A549 treated with DMSO at 1 μM for 4 hours (cell line): Measurements from ENCODE around the gene DDTL. TPM values are rescaled to one million over a fixed set of nuclear protein-coding genes. Genes with fewer than 3 reads are reported as not detected.

ENCODE experiments used
- total RNA-seq: library from RNA; stranded (reverse); fragments of 200-300 nt; extraction: Qiagen RNA extraction; gene quantifications from 5 replicates; pipeline ENCODE4 v1.2.3, GENCODE V29; 2022; ENCODE audit warnings: low read depth

The DDTL gene
- 1.6 to 1.9 TPM (median 1.7 TPM) in 5 replicates for total RNA-seq

DNA sequence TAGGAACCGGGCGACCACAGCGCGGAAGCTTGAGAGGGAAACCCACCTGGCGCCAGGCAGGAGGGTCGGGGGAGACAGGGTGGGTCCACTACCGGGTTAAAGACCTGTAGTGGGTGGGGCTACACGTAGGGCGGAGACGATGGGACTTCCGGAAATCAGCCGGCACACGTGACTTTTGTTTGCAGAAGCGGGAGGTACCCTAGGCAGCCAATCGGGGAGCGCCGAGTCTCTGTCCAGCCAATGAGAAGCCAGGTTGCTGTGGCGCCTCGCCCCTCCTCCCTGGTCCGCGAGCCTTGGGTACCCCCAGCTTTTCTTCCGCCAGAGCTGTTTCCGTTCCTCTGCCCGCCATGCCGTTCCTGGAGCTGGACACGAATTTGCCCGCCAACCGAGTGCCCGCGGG lies at the start of gene DDTL:
DDTL (plus strand) TSS at position 321 of the 400 bp plus-strand sequence; CDS start at position 348, 27 bp downstream.

DNA sequence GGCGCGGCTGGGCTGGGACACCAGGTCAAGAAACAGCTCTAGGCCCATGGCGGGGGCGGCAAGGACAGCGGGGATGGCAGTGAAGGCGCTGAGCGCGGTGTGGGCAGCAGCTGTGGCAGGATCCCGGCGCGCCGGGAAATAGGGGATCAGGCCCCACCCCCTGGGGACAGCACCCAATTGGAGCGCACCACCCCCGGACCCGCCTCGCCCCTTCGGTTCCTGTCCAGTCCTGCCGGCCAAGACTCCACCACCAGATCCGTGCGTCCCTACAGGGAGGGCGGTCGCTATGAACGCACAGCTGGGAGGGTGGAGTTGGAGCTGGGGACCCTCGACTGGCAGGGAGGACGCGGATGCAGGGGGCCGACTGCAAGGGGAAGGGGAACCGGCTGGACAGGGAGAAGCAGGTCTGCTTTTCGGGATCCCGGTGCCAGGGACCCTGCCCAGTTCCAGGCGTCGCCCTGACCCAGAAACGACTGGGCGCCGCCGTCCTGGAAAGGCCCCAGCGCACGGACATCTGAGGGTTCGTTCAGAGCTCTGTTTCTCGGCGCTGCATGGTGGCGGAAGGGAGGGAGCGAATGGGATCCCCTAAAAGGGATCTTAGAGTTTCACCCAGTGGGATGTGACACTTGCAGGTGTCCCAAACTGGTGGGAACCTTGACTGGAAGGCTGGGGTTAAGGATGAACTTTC lies 5.5 kb upstream of the DDTL start, which contains the start of gene GSTT2B:
GSTT2B (minus strand) TSS at position 112 of the 688 bp plus-strand sequence; CDS start at position 48, 64 bp downstream.

DNA sequence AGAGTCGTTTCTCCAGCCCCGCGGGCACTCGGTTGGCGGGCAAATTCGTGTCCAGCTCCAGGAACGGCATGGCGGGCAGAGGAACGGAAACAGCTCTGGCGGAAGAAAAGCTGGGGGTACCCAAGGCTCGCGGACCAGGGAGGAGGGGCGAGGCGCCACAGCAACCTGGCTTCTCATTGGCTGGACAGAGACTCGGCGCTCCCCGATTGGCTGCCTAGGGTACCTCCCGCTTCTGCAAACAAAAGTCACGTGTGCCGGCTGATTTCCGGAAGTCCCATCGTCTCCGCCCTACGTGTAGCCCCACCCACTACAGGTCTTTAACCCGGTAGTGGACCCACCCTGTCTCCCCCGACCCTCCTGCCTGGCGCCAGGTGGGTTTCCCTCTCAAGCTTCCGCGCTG lies 7.7 kb downstream of the DDTL start, which contains the start of gene DDT:
DDT (minus strand) TSS at position 97 of the 400 bp plus-strand sequence; CDS start at position 70, 27 bp downstream.

DNA sequence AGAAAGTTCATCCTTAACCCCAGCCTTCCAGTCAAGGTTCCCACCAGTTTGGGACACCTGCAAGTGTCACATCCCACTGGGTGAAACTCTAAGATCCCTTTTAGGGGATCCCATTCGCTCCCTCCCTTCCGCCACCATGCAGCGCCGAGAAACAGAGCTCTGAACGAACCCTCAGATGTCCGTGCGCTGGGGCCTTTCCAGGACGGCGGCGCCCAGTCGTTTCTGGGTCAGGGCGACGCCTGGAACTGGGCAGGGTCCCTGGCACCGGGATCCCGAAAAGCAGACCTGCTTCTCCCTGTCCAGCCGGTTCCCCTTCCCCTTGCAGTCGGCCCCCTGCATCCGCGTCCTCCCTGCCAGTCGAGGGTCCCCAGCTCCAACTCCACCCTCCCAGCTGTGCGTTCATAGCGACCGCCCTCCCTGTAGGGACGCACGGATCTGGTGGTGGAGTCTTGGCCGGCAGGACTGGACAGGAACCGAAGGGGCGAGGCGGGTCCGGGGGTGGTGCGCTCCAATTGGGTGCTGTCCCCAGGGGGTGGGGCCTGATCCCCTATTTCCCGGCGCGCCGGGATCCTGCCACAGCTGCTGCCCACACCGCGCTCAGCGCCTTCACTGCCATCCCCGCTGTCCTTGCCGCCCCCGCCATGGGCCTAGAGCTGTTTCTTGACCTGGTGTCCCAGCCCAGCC lies 13.0 kb downstream of the DDTL start, which contains the start of gene GSTT2:
GSTT2 (plus strand) TSS at position 578 of the 684 bp plus-strand sequence.

DNA sequence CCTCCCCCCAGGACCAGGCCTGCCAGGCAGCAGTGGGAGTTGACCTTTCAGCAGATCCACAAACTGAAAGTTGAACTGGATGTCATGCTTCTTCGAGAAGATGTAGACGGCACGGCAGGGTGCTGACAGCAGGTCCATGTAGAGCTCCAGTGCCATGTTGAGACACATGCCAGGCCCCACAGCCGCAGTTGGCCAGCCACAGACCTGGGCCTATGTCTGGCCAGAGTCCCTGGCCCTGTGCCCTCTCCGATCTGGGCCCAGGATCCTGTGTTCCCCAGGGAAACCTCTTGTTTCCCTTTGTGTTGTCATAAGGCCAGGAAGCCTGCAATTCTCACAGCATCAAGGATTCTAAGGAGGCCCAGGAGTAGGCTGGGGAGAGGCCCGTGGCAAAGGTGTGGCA lies 38.5 kb downstream of the DDTL start, which contains the start of gene GSTT4:
GSTT4 (minus strand) TSS at position 253 of the 400 bp plus-strand sequence; CDS start at position 156, 97 bp downstream.

Other genes starting within 250 kb of the DDTL start
- 0.99 to 1.3 TPM (median 1.2 TPM) in 5 replicates for gene ZNF70, start 215.8 kb upstream of the DDTL start, total RNA-seq
- gene VPREB3, start 212.5 kb upstream of the DDTL start, total RNA-seq = 0.51 to 0.87 TPM (median 0.64 TPM) in 5 replicates
- gene C22orf15, start 203.9 kb upstream of the DDTL start, total RNA-seq = not detected in 5 replicates
- 84.1 to 177 TPM (median 168 TPM) in 5 replicates for gene CHCHD10, start 198.9 kb upstream of the DDTL start, total RNA-seq
- gene MMP11, start 194.0 kb upstream of the DDTL start, total RNA-seq = 0.11 to 0.23 TPM (median 0.14 TPM) in 5 replicates
- 47.3 to 58.2 TPM (median 50.3 TPM) in 5 replicates for gene SMARCB1, start 179.9 kb upstream of the DDTL start, total RNA-seq
- 0.43 to 0.69 TPM (median 0.47 TPM) in 5 replicates for gene DERL3, start 127.9 kb upstream of the DDTL start, total RNA-seq
- gene SLC2A11, start 109.0 kb upstream of the DDTL start, total RNA-seq = 8.7 to 10.0 TPM (median 9.7 TPM) in 5 replicates
- gene MIF, start 72.5 kb upstream of the DDTL start, total RNA-seq = 485 to 881 TPM (median 831 TPM) in 5 replicates
- gene GSTT2B, start 5.7 kb upstream of the DDTL start, total RNA-seq = 0.17 to 0.54 TPM (median 0.26 TPM) in 5 replicates
- gene DDT, start 7.6 kb downstream of the DDTL start, total RNA-seq = 103 to 162 TPM (median 139 TPM) in 5 replicates
- not detected in 5 replicates for gene GSTT2, start 13.2 kb downstream of the DDTL start, total RNA-seq
- not detected in 5 replicates for gene GSTT4, start 38.6 kb downstream of the DDTL start, total RNA-seq
- gene CABIN1, start 44.4 kb downstream of the DDTL start, total RNA-seq = 17.3 to 22.7 TPM (median 20.2 TPM) in 5 replicates
- gene SUSD2, start 214.6 kb downstream of the DDTL start, total RNA-seq = 54.2 to 70.2 TPM (median 58.4 TPM) in 5 replicates